GM18511 (cell line): ENCODE measurements around the gene SALL1.

Experiments used
- ATAC-seq: cut with Tn5 transposase; IDR thresholded peaks from one replicate; pipeline ENCODE4 v1.9.1; 2021; ENCODE audit warnings: mild to moderate bottlenecking, moderate library complexity; ENCODE audit not compliant: unreplicated experiment

SALL1 gene

GRCh38 chr16:51143196-51143977 lies 7.7 kb downstream of the SALL1 start:
- ATAC-seq, result no peak

- no peak for ATAC-seq
Measured at GRCh38 chr16:51141541-51141940, 9.5 kb downstream of the SALL1 start.

GRCh38 chr16:51141106-51141505 lies 10.0 kb downstream of the SALL1 start:
- ATAC-seq, result no peak

GRCh38 chr16:51140112-51140511 lies 11.0 kb downstream of the SALL1 start:
- ATAC-seq, result no peak

- no peak for ATAC-seq
Measured at GRCh38 chr16:51139568-51139967, 11.5 kb downstream of the SALL1 start.

- no peak for ATAC-seq
Measured at GRCh38 chr16:51138178-51138577, 12.9 kb downstream of the SALL1 start.

- ATAC-seq, result no peak
Measured at GRCh38 chr16:51137097-51137496, 14.0 kb downstream of the SALL1 start.

- no peak for ATAC-seq
Measured at GRCh38 chr16:51134876-51135275, 16.2 kb downstream of the SALL1 start.

GRCh38 chr16:51134269-51134812 lies 16.7 kb downstream of the SALL1 start:
- no peak for ATAC-seq

GRCh38 chr16:51133688-51134087 lies 17.4 kb downstream of the SALL1 start:
- no peak for ATAC-seq

- no peak for ATAC-seq
Measured at GRCh38 chr16:51133183-51133582, 17.9 kb downstream of the SALL1 start.

- no peak for ATAC-seq
Measured at GRCh38 chr16:51132490-51133115, 18.5 kb downstream of the SALL1 start.

GRCh38 chr16:51131619-51132018 lies 19.5 kb downstream of the SALL1 start:
- ATAC-seq, result no peak

- no peak for ATAC-seq
Measured at GRCh38 chr16:51129105-51129504, 22.0 kb downstream of the SALL1 start.

GRCh38 chr16:51125992-51126391 lies 25.1 kb downstream of the SALL1 start:
- ATAC-seq, result no peak

GRCh38 chr16:51124896-51125295 lies 26.2 kb downstream of the SALL1 start:
- no peak for ATAC-seq

- no peak for ATAC-seq
Measured at GRCh38 chr16:51121850-51122249, 29.2 kb downstream of the SALL1 start.

GRCh38 chr16:51120730-51121347 lies 30.2 kb downstream of the SALL1 start:
- no peak for ATAC-seq

- ATAC-seq, result no peak
Measured at GRCh38 chr16:51119973-51120729, 30.9 kb downstream of the SALL1 start.

GRCh38 chr16:51119556-51119955 lies 31.5 kb downstream of the SALL1 start:
- ATAC-seq, result no peak

- ATAC-seq, result no peak
Measured at GRCh38 chr16:51116353-51116752, 34.7 kb downstream of the SALL1 start.
